Measurements from ENCODE around the gene E2F2. TPM values are rescaled to one million over a fixed set of nuclear protein-coding genes. Genes with fewer than 3 reads are reported as not detected.

The E2F2 gene
- total and polyA plus RNA-seq, 2 of the 13 experiments (the other 11 are each of a cell fraction or from before 2014, with no cell fraction given): 0.65 to 6.6 TPM

GRCh38 chr1:23478896-23479665 is 52.0 kb downstream of the E2F2 start (continued):
- TF ChIP-seq HINFP (CRISPR knock-in tag; IDR thresholded peaks at IDR 0.05; ENCODE audit: low read depth) (no peak), CREB3 (CRISPR knock-in tag; IDR thresholded peaks at IDR 0.05) (no peak), ZNF124 (CRISPR knock-in tag; IDR thresholded peaks at IDR 0.05) (no peak; the same call in 1 of the 2 replicates), ELF4 (CRISPR knock-in tag; IDR thresholded peaks at IDR 0.05; ENCODE audit: borderline replicate concordance) (no peak), TIGD3 (CRISPR knock-in tag; IDR thresholded peaks at IDR 0.05; ENCODE audit: borderline replicate concordance) (no peak), RFX1 (IDR thresholded peaks at IDR 0.05) (no peak), ZBTB37 (CRISPR knock-in tag; IDR thresholded peaks at IDR 0.05) (peak; percentile 64; the same call in 1 of the 2 replicates), TMF1 (CRISPR knock-in tag; IDR thresholded peaks at IDR 0.05; ENCODE audit: low read depth) (no peak), CEBPG (CRISPR knock-in tag; IDR thresholded peaks at IDR 0.05) (peak; percentile 92), MXI1 (IDR thresholded peaks at IDR 0.05; ENCODE audit: borderline replicate concordance, low read depth, low read length) (peak; percentile 44; the same call in 1 of the 3 replicates), SIN3A (IDR thresholded peaks at IDR 0.05; ENCODE audit: borderline replicate concordance, low read depth, low read length) (peak; percentile 53; the same call in 1 of the 2 replicates), ZFP1 (CRISPR knock-in tag; IDR thresholded peaks at IDR 0.05) (0 out of 2 replicates have a peak, but pooled peaks have one; percentile 70), SMAD9 (CRISPR knock-in tag; IDR thresholded peaks at IDR 0.05) (no peak), ZNF331 (CRISPR knock-in tag; IDR thresholded peaks at IDR 0.05) (peak; percentile 71; the same call in 1 of the 2 replicates), KDM2A (CRISPR knock-in tag; IDR thresholded peaks at IDR 0.05; ENCODE audit: borderline replicate concordance, low read depth) (no peak; the same call in 1 of the 2 replicates), HMGXB4 (CRISPR knock-in tag; IDR thresholded peaks at IDR 0.05; ENCODE audit: borderline replicate concordance in 1 of 2, low read depth in 1 of 2) (peak; percentile 19 to 49; a peak in 2 of 4 replicates), NR2F2 (IDR thresholded peaks at IDR 0.05; ENCODE audit: borderline replicate concordance, low read depth) (peak; percentile 76; the same call in 1 of the 2 replicates), PRDM15 (CRISPR knock-in tag; IDR thresholded peaks at IDR 0.05) (0 out of 2 replicates have a peak, but pooled peaks have one; percentile 59)

All from HepG2 (cell line).